ENCODE measurements around the gene ADGRF1.

ADGRF1 gene

DNA sequence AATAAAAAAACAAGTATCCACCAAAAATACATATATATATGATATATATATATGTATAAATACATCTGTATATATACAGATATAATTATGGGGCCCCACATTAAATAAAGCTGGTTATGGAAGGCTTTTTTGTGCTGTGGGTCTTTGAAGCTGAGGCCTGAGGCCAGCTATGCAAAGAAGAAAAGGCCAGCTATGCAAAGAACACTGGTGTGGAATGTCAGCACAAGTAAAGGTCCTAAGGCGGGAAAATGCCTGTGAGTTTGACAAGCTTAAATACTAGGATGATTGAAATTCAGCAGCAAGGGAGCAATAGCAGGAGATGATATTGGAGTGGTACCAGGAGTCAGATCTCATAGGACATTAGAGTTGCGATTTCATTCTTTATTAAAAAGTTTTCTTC is 25.2 kb downstream of the ADGRF1 start:
- Histone ChIP-seq H3K27ac (no peak overlapping the region), H3K27me3 (no peaks in the 10 kb centered on the region), H3K36me3 (no peaks in the 10 kb centered on the region), H3K9me3 (no peaks in the 10 kb centered on the region), H3K4me3 (ENCODE audit: low read depth in 1 of 2, low read length in 1 of 2) (no peak overlapping the region), H3K4me1 (ENCODE audit: control insufficient read depth in 1 of 2, insufficient read depth in 1 of 2, low read depth in 1 of 2, low read length in 1 of 2) (no peaks in the 10 kb centered on the region)
- TF ChIP-seq, protein P1, sequence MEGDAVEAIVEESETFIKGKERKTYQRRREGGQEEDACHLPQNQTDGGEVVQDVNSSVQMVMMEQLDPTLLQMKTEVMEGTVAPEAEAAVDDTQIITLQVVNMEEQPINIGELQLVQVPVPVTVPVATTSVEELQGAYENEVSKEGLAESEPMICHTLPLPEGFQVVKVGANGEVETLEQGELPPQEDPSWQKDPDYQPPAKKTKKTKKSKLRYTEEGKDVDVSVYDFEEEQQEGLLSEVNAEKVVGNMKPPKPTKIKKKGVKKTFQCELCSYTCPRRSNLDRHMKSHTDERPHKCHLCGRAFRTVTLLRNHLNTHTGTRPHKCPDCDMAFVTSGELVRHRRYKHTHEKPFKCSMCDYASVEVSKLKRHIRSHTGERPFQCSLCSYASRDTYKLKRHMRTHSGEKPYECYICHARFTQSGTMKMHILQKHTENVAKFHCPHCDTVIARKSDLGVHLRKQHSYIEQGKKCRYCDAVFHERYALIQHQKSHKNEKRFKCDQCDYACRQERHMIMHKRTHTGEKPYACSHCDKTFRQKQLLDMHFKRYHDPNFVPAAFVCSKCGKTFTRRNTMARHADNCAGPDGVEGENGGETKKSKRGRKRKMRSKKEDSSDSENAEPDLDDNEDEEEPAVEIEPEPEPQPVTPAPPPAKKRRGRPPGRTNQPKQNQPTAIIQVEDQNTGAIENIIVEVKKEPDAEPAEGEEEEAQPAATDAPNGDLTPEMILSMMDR (IDR thresholded peaks at IDR 0.05) = no peak

DNA sequence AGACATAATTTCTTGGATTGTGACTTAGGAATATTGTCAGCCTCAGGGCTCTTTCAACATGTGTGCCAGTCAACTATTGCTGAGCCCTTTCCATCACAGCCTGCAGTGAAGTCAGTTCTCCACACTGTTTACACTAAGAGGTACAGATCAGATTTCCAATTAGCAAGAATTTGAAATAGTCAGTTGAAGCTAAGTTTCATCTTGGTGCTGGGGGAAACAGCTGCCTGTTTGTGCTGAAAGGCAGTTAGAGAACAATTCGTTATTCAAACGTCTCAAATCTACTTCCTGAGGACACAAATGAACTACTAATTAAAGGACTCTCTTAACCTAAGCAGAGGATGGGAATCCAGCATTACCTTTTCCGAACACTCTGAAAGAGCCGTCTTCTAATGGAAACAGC is 25.9 kb downstream of the ADGRF1 start:
- no peaks in the 10 kb centered on the region for H3K27me3 ChIP-seq
- no peaks in the 10 kb centered on the region for H3K36me3 ChIP-seq
- TF ChIP-seq, protein P1 (IDR thresholded peaks at IDR 0.05) = no peak
- no peak overlapping the region for H3K4me3 ChIP-seq (ENCODE audit: low read depth in 1 of 2, low read length in 1 of 2)
- H3K9me3 ChIP-seq = no peaks in the 10 kb centered on the region
- H3K27ac ChIP-seq = no peak overlapping the region
- H3K4me1 ChIP-seq (ENCODE audit: control insufficient read depth in 1 of 2, insufficient read depth in 1 of 2, low read depth in 1 of 2, low read length in 1 of 2) = no peaks in the 10 kb centered on the region

DNA sequence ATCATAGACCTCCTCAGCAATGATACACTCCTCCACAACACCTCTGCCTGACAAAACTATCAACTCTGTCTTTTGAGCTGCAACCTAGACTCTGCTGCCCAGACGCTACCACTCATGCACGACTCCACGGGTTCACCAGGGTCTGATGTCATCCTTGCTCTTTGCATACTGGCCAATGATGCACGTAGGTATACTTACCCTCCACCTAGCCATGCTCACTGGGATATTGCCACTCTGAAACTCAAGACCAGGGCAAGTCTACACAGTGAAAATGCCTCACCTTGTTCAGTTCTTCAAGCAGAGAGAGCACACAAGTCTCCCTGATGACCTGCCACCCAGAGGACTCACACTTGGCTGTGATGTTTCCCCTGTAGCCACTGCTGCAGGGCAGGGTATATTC is 27.7 kb downstream of the ADGRF1 start:
- H3K36me3 ChIP-seq = no peaks in the 10 kb centered on the region
- TF ChIP-seq, protein P1 (IDR thresholded peaks at IDR 0.05) = no peak

DNA sequence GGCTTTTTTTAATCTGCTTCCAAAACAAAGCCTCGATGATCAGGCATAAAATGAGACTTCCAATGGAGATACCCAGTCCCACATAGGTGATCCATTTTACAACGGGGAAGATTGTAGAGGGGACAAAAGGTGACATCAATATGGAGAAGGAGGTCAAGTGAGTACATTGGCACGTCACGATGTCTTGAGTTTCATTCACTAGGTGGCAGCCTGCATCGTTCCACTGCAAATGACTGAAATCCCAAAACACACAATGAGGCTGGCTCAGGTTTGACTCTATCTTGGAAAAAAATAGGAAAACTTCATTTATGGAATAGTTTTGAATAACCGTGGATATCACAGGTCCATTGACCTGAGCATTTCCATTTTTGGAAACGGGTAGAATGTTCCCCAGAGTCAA is 32.5 kb downstream of the ADGRF1 start:
- TF ChIP-seq, protein P1 (IDR thresholded peaks at IDR 0.05) = no peak
- Histone ChIP-seq H3K36me3 (no peaks in the 10 kb centered on the region), H3K4me1 (ENCODE audit: control insufficient read depth in 1 of 2, insufficient read depth in 1 of 2, low read depth in 1 of 2, low read length in 1 of 2) (no peaks in the 10 kb centered on the region), H3K9me3 (no peaks in the 10 kb centered on the region), H3K27me3 (no peaks in the 10 kb centered on the region), H3K4me3 (ENCODE audit: low read depth in 1 of 2, low read length in 1 of 2) (no peak overlapping the region), H3K27ac (no peak overlapping the region)

More for the DNA sequence above, 27.7 kb downstream of the ADGRF1 start:
- no peaks in the 10 kb centered on the region for H3K4me1 ChIP-seq (ENCODE audit: control insufficient read depth in 1 of 2, insufficient read depth in 1 of 2, low read depth in 1 of 2, low read length in 1 of 2)
- no peak overlapping the region for H3K27ac ChIP-seq
- H3K9me3 ChIP-seq = no peaks in the 10 kb centered on the region
- H3K4me3 ChIP-seq (ENCODE audit: low read depth in 1 of 2, low read length in 1 of 2) = no peak overlapping the region
- H3K27me3 ChIP-seq = no peaks in the 10 kb centered on the region

DNA sequence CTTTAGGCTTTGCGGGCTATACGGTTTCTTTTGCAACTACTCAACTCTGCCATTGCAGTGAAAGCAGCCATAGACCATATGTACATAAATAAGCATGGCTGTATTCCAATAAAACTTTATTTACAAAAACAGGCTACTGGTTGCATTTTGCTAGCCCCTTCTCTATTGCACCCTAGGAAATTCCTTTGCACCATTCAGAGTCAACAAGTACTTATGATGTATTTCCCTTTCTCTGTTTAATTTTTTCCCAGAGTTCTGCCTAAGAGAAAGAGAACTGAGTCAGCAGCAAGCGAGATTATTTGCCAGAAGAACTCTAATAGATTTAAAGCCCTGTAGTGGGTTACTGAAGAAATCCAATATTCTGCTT is 33.8 kb downstream of the ADGRF1 start:
- Histone ChIP-seq H3K27ac (no peak overlapping the region), H3K4me1 (ENCODE audit: control insufficient read depth in 1 of 2, insufficient read depth in 1 of 2, low read depth in 1 of 2, low read length in 1 of 2) (no peaks in the 10 kb centered on the region), H3K36me3 (no peaks in the 10 kb centered on the region), H3K4me3 (ENCODE audit: low read depth in 1 of 2, low read length in 1 of 2) (no peak overlapping the region), H3K27me3 (no peaks in the 10 kb centered on the region), H3K9me3 (no peaks in the 10 kb centered on the region)
- TF ChIP-seq, protein P1 (IDR thresholded peaks at IDR 0.05) = no peak
